GM23338 (cell line): ENCODE results near the gene HPD. TPM values are rescaled to one million over a fixed set of nuclear protein-coding genes. Genes with fewer than 3 reads are reported as not detected.

ENCODE experiments used
- ATAC-seq: fragments of 200-7000 bp; cut with Tn5 transposase; 3 replicates; pipeline ENCODE4 v1.9.1; 2020
- DNase-seq: peaks from one replicate; pipeline ENCODE4 v3.0.0-alpha.2; 2015; ENCODE audit warnings: low spot score
- H2AFZ ChIP-seq: fragments of 200-600 bp; sonication (generic); 2 replicates; pipeline ENCODE4 v1.8.0; 2016; ENCODE audit warnings: antibody characterized with exemption, mild to moderate bottlenecking, moderate library complexity
- H3F3A ChIP-seq: fragments of 200-600 bp; sonication (generic); replicated peaks from 2 replicates; pipeline ENCODE4 v1.8.0; 2017; ENCODE audit warnings: antibody characterized with exemption, mixed run types, low read depth
- H3K27ac ChIP-seq: fragments of 200-600 bp; sonication (generic); 2 replicates; pipeline ENCODE4 v1.6.1; 2016; ENCODE audit warnings: low read depth
- H3K27me3 ChIP-seq: fragments of 200-600 bp; sonication (generic); 2 replicates; pipeline ENCODE4 v1.8.0; 2016; ENCODE audit warnings: mild to moderate bottlenecking, mixed run types, moderate library complexity; ENCODE audit not compliant: insufficient read depth
- H3K36me3 ChIP-seq: fragments of 200-600 bp; sonication (generic); 2 replicates; pipeline ENCODE4 v1.8.0; 2016; ENCODE audit warnings: mild to moderate bottlenecking; ENCODE audit not compliant: insufficient read depth
- H3K4me1 ChIP-seq: fragments of 200-600 bp; sonication (generic); 2 replicates; pipeline ENCODE4 v1.8.0; 2016; ENCODE audit warnings: mild to moderate bottlenecking, moderate library complexity; ENCODE audit not compliant: insufficient read depth
- H3K4me2 ChIP-seq: fragments of 200-600 bp; sonication (generic); 2 replicates; pipeline ENCODE4 v1.7.1; 2017; ENCODE audit warnings: mixed run types
- H3K4me3 ChIP-seq: fragments of 200-600 bp; sonication (generic); 2 replicates; pipeline ENCODE4 v1.6.1; 2016; ENCODE audit warnings: mixed run types
- H3K79me2 ChIP-seq: fragments of 200-600 bp; sonication (generic); replicated peaks from 2 replicates; pipeline ENCODE4 v1.8.0; 2017; ENCODE audit warnings: mild to moderate bottlenecking; ENCODE audit not compliant: insufficient read depth
- H3K9me2 ChIP-seq: fragments of 200-600 bp; sonication (generic); 2 replicates; pipeline ENCODE4 v1.8.0; 2017; ENCODE audit not compliant: insufficient read depth
- H4K20me1 ChIP-seq: fragments of 200-600 bp; sonication (generic); replicated peaks from 2 replicates; pipeline ENCODE4 v1.8.0; 2017; ENCODE audit warnings: mild to moderate bottlenecking; ENCODE audit not compliant: insufficient read depth
- H3K27ac Mint-ChIP-seq: 2 replicates; pipeline ENCODE4 v1.8.0; 2020; ENCODE audit warnings: inconsistent platforms, mild to moderate bottlenecking, moderate library complexity, mixed read lengths
- H3K27me3 Mint-ChIP-seq: 3 replicates; pipeline ENCODE4 v1.8.0; 2022; ENCODE audit warnings: low read depth, mild to moderate bottlenecking, moderate library complexity, mixed read lengths, inconsistent platforms; ENCODE audit not compliant: insufficient read depth, poor library complexity
- H3K36me3 Mint-ChIP-seq: 3 replicates; pipeline ENCODE4 v1.8.0; 2021; ENCODE audit warnings: low read depth, mild to moderate bottlenecking, inconsistent platforms, moderate library complexity, mixed read lengths
- H3K4me1 Mint-ChIP-seq: 3 replicates; pipeline ENCODE4 v1.8.0; 2020; ENCODE audit warnings: mild to moderate bottlenecking, inconsistent platforms, mixed read lengths
- H3K4me3 Mint-ChIP-seq: 3 replicates; pipeline ENCODE4 v1.8.0; 2021; ENCODE audit warnings: moderate library complexity, mild to moderate bottlenecking, inconsistent platforms, mixed read lengths
- H3K9me3 Mint-ChIP-seq: 3 replicates; pipeline ENCODE4 v1.8.0; 2020; ENCODE audit warnings: moderate library complexity, mild to moderate bottlenecking, inconsistent platforms, mixed read lengths
- ETS1 ChIP-seq: IDR thresholded peaks from 2 replicates; pipeline ENCODE4 v1.6.1; 2016; ENCODE audit warnings: antibody characterized with exemption
- EZH2phosphoT487 ChIP-seq: fragments of 200-600 bp; sonication (generic); IDR thresholded peaks from one replicate; pipeline ENCODE4 v1.8.1; 2018; ENCODE audit warnings: antibody characterized with exemption; ENCODE audit not compliant: unreplicated experiment
- NANOG ChIP-seq: IDR thresholded peaks from 2 replicates; pipeline ENCODE4 v1.6.1; 2016; ENCODE audit warnings: antibody characterized with exemption, borderline replicate concordance
- POLR2AphosphoS5 ChIP-seq: IDR thresholded peaks from 2 replicates; pipeline ENCODE4 v1.6.1; 2016; ENCODE audit warnings: antibody characterized with exemption, low read depth
- STAT1 ChIP-seq: IDR thresholded peaks from one replicate; pipeline ENCODE4 v1.6.1; 2016; ENCODE audit warnings: antibody characterized with exemption; ENCODE audit not compliant: unreplicated experiment
- ZNF114 ChIP-seq: fragments of 250-450 bp; sonication (Bioruptor Pico); IDR thresholded peaks from 2 replicates; pipeline ENCODE4 v1.5.0; 2020; ENCODE audit warnings: mild to moderate bottlenecking, moderate library complexity
- ZNF331 ChIP-seq: fragments of 250-450 bp; sonication (Bioruptor Pico); IDR thresholded peaks from 2 replicates; pipeline ENCODE4 v1.5.0; 2020; ENCODE audit warnings: low read depth, mild to moderate bottlenecking, moderate library complexity
- ZNF462 ChIP-seq: fragments of 250-450 bp; sonication (Bioruptor Pico); IDR thresholded peaks from 2 replicates; pipeline ENCODE4 v1.5.0; 2020; ENCODE audit warnings: mild to moderate bottlenecking, moderate library complexity
- polyA plus RNA-seq: library from polyadenylated mRNA; unstranded; fragments of >200 nt; fragmentation: Nextera tagmentation; extraction: Ambion mirVana; gene quantifications from 2 replicates; pipeline ENCODE4 v1.2.1, GENCODE V29; 2016
- total RNA-seq: library from RNA; depleted of rRNA; stranded (reverse); fragments of >200 nt; shearing (Covaris generic); gene quantifications from 2 replicates; pipeline ENCODE4 v1.2.3, GENCODE V29; 2014
- TF ChIP-seq, protein P1 (sequence below), 2 experiments: fragments of 200-600 bp in 1 of 2; sonication (generic) in 1 of 2; conservative IDR thresholded peaks; 2 replicates each; pipeline versions ENCODE4 v1.5.1 to v1.6.1; 2016 to 2017; ENCODE audit warnings: antibody characterized with exemption in 2 of 2, low read depth in 2 of 2, mild to moderate bottlenecking in 2 of 2, moderate library complexity in 1 of 2

The HPD gene
- total and polyA plus RNA-seq, 2 experiments from 2014 or later, result not detected

- H3K27me3 ChIP-seq, result no peaks in the 10 kb centered on the region
- TF ChIP-seq NANOG (no peak), ZNF331 (CRISPR knock-in tag) (no peak), EZH2phosphoT487 (no peak), ZNF462 (CRISPR knock-in tag) (no peak), ETS1 (no peak), STAT1 (no peak), POLR2AphosphoS5 (no peak), ZNF114 (CRISPR knock-in tag) (no peak)
- TF ChIP-seq, protein P1, sequence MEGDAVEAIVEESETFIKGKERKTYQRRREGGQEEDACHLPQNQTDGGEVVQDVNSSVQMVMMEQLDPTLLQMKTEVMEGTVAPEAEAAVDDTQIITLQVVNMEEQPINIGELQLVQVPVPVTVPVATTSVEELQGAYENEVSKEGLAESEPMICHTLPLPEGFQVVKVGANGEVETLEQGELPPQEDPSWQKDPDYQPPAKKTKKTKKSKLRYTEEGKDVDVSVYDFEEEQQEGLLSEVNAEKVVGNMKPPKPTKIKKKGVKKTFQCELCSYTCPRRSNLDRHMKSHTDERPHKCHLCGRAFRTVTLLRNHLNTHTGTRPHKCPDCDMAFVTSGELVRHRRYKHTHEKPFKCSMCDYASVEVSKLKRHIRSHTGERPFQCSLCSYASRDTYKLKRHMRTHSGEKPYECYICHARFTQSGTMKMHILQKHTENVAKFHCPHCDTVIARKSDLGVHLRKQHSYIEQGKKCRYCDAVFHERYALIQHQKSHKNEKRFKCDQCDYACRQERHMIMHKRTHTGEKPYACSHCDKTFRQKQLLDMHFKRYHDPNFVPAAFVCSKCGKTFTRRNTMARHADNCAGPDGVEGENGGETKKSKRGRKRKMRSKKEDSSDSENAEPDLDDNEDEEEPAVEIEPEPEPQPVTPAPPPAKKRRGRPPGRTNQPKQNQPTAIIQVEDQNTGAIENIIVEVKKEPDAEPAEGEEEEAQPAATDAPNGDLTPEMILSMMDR (conservative IDR thresholded peaks at IDR 0.05; ENCODE audit: low read depth in 2 of 2), result no peak
- no peaks in the 10 kb centered on the region for H3F3A ChIP-seq
- H3K79me2 ChIP-seq, result no peaks in the 10 kb centered on the region
- H3K4me3 Mint-ChIP-seq, result no peak overlapping the region
- no peaks in the 10 kb centered on the region for H3K9me3 Mint-ChIP-seq
- no peak for DNase-seq
- no peaks in the 10 kb centered on the region for H4K20me1 ChIP-seq
- no peaks in the 10 kb centered on the region for H3K4me1 ChIP-seq
- no peak overlapping the region for H3K4me2 ChIP-seq
- H3K9me2 ChIP-seq, result no peaks in the 10 kb centered on the region
- H2AFZ ChIP-seq, result no peak overlapping the region
- no peaks in the 10 kb centered on the region for H3K4me1 Mint-ChIP-seq
- H3K27ac ChIP-seq, result no peak overlapping the region
- H3K27me3 Mint-ChIP-seq, result peaks cover 3% of the 10 kb centered on the region
- H3K27ac Mint-ChIP-seq, result no peak overlapping the region
- ATAC-seq, result no peak
- no peaks in the 10 kb centered on the region for H3K36me3 Mint-ChIP-seq
- no peak overlapping the region for H3K4me3 ChIP-seq
- no peaks in the 10 kb centered on the region for H3K36me3 ChIP-seq
Observed at GRCh38 chr12:121874071-121874470, 15.4 kb upstream of the HPD start.
